GM10266 (cell line): ENCODE results near the gene ABCC12.

ENCODE experiments used
- DNase-seq: peaks from one replicate; pipeline ENCODE4 v3.0.0; 2012; ENCODE audit errors: extremely low spot score
- TF ChIP-seq, protein P1 (sequence below): IDR thresholded peaks from 2 replicates; pipeline ENCODE4 v1.5.1; 2012; ENCODE audit warnings: mild to moderate bottlenecking, low read depth; ENCODE audit not compliant: control insufficient read depth, insufficient read depth; ENCODE audit errors: missing control alignments

ABCC12 gene

DNA sequence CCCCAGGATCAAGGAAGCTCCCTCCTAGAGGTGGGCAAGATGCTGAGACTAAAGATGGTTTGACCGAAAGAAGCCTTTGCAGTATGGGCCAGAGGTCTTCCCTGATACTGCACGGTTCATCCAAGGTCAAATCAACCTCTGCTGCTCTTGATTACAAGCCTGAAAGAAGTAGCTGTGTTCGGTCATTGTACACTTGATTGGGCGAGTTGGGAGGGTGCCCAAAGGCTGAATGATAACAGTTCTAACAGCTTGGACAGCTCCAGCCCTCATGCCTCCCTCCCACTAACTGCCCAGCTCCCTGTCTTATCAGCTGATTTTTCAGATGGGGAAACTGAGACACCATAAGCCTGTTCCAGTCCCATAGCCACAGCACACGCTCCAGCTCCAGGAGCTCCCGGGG lies 42.8 kb downstream of the ABCC12 start:
- no peak for DNase-seq
- TF ChIP-seq, protein P1, sequence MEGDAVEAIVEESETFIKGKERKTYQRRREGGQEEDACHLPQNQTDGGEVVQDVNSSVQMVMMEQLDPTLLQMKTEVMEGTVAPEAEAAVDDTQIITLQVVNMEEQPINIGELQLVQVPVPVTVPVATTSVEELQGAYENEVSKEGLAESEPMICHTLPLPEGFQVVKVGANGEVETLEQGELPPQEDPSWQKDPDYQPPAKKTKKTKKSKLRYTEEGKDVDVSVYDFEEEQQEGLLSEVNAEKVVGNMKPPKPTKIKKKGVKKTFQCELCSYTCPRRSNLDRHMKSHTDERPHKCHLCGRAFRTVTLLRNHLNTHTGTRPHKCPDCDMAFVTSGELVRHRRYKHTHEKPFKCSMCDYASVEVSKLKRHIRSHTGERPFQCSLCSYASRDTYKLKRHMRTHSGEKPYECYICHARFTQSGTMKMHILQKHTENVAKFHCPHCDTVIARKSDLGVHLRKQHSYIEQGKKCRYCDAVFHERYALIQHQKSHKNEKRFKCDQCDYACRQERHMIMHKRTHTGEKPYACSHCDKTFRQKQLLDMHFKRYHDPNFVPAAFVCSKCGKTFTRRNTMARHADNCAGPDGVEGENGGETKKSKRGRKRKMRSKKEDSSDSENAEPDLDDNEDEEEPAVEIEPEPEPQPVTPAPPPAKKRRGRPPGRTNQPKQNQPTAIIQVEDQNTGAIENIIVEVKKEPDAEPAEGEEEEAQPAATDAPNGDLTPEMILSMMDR = no peak

GRCh38 chr16:48112600-48112999 lies 43.2 kb downstream of the ABCC12 start:
- no peak for DNase-seq

DNA sequence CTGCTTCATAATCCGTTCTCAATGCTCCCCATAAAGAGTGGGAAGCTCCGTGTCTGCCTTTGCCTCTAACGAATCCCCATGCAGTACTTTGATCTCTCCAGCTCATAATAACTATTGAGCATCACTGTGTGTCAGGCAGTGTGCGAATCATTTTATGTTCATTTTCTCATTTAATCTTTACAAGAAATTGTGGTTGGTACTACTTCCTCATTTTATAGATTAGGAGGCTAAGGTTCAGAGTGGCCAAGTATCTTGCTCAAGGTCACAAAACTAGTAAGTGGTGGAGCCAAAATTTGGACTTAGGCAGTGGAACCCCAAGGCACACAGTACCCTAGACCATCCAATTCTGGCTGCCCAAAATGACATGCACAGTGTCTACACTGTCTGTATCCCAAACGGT lies 44.8 kb downstream of the ABCC12 start:
- TF ChIP-seq, protein P1 = no peak
- DNase-seq = no peak

More at GRCh38 chr16:48112600-48112999, 43.2 kb downstream of the ABCC12 start:
- TF ChIP-seq, protein P1 = no peak

DNA sequence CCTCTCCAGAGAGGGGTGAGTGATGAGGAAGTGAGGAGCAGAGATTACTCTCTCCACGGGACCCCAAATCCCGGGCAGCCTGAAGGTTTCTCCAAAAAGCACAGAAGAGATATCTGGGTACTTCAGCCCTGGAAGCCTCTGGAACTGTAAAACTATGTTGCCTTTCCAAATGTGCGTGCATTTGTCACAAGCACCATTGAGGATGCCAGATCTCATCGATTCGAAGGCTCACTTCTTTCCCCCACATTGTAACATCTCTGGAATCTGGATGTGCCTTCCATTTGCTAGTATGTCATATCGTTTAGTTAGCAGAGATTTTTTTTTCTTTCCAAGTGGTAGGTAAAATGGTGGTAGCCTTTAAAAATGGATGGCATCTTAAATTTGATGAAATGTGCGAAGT lies 45.8 kb downstream of the ABCC12 start:
- DNase-seq = no peak
- TF ChIP-seq, protein P1 = no peak

DNA sequence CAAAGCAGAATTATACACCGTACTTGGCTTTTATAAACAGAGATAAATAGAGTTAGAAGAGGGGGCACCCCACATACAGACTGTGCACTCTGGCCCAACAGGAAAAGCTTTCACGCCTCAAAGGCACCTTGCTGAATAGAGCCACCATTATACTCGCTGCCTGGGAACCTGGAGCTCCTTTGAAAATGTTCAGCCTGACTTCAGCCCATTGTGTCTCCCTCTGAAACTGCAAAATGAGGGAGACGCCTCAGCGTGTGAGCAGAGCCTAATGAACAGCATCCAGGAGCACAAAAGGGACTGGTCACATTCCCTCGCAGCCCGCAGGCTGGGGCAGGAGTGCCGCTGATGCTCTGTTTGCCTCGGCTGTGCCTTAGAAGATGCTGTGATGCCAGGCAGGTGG lies 46.3 kb downstream of the ABCC12 start:
- DNase-seq = no peak
- TF ChIP-seq, protein P1 = no peak

DNA sequence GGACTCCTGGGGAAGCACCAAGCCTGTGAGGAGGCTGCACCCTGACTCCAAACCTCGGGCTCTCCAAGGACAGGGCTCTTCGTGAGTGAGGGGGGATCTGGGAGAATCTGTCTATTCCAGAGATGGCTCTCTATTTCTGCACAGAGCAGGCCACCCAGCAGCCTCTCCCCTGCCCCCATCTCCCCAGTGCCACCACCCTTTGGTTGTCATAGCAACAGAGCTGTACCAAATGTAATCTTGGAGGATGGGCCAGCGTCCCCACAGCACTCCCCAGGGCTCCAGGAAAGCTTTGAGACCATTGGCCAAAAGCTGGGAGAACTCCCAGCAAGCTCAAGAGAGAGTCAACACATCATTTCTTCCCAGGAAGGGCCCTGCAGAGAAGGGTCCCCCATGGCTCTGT lies 49.3 kb downstream of the ABCC12 start:
- TF ChIP-seq, protein P1 = no peak
- DNase-seq = no peak
